ENCODE measurements around the gene SLC2A4RG.

Gene SLC2A4RG

DNA sequence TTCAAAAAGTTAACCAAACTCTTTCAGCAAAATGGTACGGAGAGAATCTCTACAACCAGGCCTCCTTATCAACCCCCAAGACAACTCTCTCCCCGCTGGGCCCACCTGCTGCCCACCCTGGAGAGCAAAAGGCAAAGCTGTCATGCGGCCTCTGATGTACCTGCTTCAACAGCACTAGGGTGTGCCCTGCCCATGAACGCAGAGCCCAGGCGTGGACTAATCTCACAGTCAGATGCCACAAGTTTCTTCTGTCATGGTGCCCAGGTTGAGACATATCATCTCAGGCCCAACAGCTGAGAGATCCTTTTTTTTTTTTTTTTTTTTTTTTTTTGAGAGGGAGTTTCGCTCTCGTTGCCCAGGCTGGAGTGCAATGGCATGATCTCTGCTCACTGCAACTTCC, 26.3 kb downstream of the SLC2A4RG start:
- peaks cover 71% of the 10 kb centered on the region for H3K36me3 Mint-ChIP-seq (ENCODE audit: low read depth)
- no peak for DNase-seq
- no peaks in the 10 kb centered on the region for H3K27me3 Mint-ChIP-seq (ENCODE audit: low read depth, poor library complexity)
- no peak overlapping the region for H3K27ac Mint-ChIP-seq
- peaks cover 10% of the 10 kb centered on the region for H3K9me3 Mint-ChIP-seq
- no peak overlapping the region for H3K4me3 Mint-ChIP-seq
- TF ChIP-seq, protein P1, sequence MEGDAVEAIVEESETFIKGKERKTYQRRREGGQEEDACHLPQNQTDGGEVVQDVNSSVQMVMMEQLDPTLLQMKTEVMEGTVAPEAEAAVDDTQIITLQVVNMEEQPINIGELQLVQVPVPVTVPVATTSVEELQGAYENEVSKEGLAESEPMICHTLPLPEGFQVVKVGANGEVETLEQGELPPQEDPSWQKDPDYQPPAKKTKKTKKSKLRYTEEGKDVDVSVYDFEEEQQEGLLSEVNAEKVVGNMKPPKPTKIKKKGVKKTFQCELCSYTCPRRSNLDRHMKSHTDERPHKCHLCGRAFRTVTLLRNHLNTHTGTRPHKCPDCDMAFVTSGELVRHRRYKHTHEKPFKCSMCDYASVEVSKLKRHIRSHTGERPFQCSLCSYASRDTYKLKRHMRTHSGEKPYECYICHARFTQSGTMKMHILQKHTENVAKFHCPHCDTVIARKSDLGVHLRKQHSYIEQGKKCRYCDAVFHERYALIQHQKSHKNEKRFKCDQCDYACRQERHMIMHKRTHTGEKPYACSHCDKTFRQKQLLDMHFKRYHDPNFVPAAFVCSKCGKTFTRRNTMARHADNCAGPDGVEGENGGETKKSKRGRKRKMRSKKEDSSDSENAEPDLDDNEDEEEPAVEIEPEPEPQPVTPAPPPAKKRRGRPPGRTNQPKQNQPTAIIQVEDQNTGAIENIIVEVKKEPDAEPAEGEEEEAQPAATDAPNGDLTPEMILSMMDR (IDR thresholded peaks at IDR 0.05) = no peak
- peaks cover 4% of the 10 kb centered on the region for H3K4me1 Mint-ChIP-seq

DNA sequence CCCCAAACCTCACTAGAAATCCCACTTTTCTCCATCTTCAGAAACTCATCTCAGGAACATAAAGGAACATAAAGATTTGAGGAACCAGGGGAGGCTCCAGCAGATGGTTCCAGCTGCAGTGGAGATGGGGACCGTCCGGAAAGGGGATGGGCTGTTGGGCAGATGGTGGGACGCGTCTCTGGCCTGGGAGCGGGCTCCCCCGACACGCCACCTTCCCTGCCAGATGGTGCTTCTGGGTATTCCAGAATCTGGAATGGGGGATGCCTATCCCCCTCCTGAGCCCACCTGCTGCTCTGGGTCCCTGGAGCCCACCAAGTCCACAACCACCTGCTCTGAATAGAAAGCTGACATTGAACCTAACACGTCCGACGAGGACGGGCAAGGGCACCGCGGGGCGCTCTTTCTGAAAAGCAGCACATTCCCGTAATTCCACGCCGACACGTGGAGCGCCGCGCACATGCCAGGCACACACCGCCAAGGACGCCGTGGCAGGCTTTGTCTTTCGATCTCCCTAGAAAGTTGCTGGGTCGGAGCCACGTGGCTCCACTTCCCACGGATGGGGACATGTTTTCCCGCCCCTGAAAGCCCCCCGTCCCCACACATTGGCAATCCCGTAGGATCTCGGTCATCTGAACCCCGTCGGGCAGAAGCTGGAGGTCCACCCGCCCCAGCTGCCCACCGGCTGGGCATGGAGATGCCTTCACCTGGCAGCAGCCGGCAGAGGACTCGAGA, 27.3 kb downstream of the SLC2A4RG start:
- Mint-ChIP-seq H3K4me3 (no peak overlapping the region), H3K27me3 (ENCODE audit: low read depth, poor library complexity) (no peaks in the 10 kb centered on the region), H3K4me1 (peaks cover 4% of the 10 kb centered on the region), H3K9me3 (peaks cover 3% of the 10 kb centered on the region), H3K27ac (peak overlapping the region; percentile 48), H3K36me3 (ENCODE audit: low read depth) (peaks cover 61% of the 10 kb centered on the region)
- TF ChIP-seq, protein P1 (IDR thresholded peaks at IDR 0.05) = no peak
- no peak for DNase-seq

DNA sequence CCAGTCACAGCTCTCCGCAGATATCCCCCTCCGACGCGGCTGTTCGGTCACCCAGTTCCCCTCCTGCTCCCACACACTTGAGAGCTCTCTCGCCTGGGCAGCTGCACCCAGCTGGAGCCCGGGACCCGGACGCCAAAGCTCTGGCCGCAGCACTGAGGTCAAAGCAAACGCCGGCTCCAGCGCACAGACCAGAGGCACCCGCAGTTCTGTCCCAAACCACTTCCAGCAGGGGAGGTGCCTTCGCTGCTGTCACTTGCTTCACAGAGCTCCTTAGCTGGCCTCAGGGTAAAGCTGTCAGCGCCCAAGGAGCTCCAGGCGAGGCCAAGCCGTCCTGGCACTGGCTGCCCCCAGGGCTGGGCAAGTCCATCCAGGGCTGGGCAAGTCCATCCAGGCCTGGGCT, 27.9 kb downstream of the SLC2A4RG start:
- Mint-ChIP-seq H3K4me3 (no peak overlapping the region), H3K27ac (peak overlapping the region; percentile 48), H3K36me3 (ENCODE audit: low read depth) (peaks cover 55% of the 10 kb centered on the region), H3K27me3 (ENCODE audit: low read depth, poor library complexity) (no peaks in the 10 kb centered on the region), H3K9me3 (peaks cover 3% of the 10 kb centered on the region), H3K4me1 (peaks cover 5% of the 10 kb centered on the region)
- no peak for DNase-seq
- TF ChIP-seq, protein P1 (IDR thresholded peaks at IDR 0.05) = no peak

DNA sequence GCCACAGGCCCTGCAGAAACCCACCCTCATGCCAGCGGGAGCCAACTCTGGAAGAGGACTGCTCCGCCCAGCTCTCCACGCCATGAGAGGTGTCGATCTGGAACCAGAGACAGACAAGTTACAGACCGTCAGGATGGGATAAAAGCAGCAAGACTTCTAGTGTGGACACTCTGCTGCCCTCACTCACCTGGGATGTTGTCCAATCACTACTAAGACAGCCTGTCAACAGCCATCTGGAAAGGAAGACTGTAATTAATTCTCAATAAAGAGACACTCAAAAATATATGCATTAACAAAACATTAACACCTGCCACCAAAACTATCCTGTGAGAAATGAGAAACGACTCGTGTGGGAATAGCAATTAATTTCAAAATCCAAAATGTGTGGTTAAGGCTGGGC, 28.3 kb downstream of the SLC2A4RG start:
- H3K27me3 Mint-ChIP-seq (ENCODE audit: low read depth, poor library complexity) = no peaks in the 10 kb centered on the region
- peaks cover 51% of the 10 kb centered on the region for H3K36me3 Mint-ChIP-seq (ENCODE audit: low read depth)
- H3K9me3 Mint-ChIP-seq = peaks cover 3% of the 10 kb centered on the region
- peaks cover 9% of the 10 kb centered on the region for H3K4me1 Mint-ChIP-seq
- peak overlapping the region; percentile 64 for H3K27ac Mint-ChIP-seq
- no peak overlapping the region for H3K4me3 Mint-ChIP-seq
- TF ChIP-seq, protein P1 (IDR thresholded peaks at IDR 0.05) = no peak
- no peak for DNase-seq

DNA sequence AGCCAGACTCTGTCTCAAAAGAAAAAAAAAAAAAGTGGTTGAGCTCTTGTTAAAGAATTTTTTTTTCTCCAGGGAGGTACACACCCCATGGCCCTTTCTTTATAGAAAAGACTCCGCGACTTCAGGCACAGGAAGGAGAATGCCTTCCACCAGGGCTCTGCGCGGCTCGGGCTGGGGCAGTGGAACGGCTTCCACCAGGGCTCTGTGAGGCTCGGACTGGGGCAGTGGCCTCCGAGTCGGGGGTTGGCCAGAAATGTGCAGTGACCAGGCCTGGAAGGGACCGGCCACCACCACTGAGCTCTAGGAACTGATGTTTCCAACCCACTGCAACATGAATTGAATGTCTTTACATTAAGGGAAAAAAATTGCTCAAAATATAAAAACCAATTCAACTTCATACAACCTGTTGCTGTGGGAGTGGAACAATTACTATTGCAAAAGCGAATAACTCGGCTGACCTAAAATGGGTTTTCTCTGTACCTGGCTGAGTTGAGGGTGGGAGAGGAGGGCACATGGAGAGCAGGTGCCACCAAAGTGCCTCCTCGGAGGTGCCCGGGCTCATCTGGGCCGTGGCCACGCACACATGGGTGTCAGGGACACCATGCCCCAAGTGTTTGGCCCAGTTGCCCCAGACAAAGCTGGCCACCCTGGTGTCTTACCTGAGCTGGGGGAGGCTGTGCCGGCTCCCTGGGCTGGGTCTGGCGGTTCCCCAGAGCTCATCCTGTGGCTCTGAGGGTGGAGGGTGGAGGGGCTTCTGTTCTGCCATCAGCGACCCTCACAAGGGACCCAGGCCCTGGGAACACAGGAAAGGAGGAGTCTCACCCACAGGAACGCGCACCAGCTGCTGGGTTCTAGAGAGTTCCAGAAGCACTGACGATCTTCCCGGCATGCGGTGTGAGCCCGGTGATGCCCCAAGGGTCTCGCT, 29.3 kb downstream of the SLC2A4RG start:
- no peaks in the 10 kb centered on the region for H3K27me3 Mint-ChIP-seq (ENCODE audit: low read depth, poor library complexity)
- no peak for DNase-seq
- no peak overlapping the region for H3K4me3 Mint-ChIP-seq
- peaks cover 41% of the 10 kb centered on the region for H3K36me3 Mint-ChIP-seq (ENCODE audit: low read depth)
- no peaks in the 10 kb centered on the region for H3K9me3 Mint-ChIP-seq
- H3K27ac Mint-ChIP-seq = no peak overlapping the region
- peaks cover 9% of the 10 kb centered on the region for H3K4me1 Mint-ChIP-seq
- TF ChIP-seq, protein P1 (IDR thresholded peaks at IDR 0.05) = no peak
